ENCODE data around the gene SETBP1. TPM values are rescaled to one million over a fixed set of nuclear protein-coding genes. Genes with fewer than 3 reads are reported as not detected.

Gene SETBP1
- total and polyA plus RNA-seq, 7 experiments from 2014 or later: 0.08 to 12.5 (median 2.5) TPM; not detected in 2

GRCh38 chr18:44693030-44693784, 12.5 kb downstream of the SETBP1 start:
- ATAC-seq: no peak
- POLR2A ChIA-PET: no interaction called here
- H3K4me1 Mint-ChIP-seq: peaks cover 0 to 8% (median 2%) of the 10 kb centered on the region in 7 donors

GRCh38 chr18:44695503-44695902, 14.8 kb downstream of the SETBP1 start:
- no peaks in the 10 kb centered on the region for H3K4me1 ChIP-seq (ENCODE audit: control insufficient read depth in 2 of 2, insufficient read depth in 2 of 2, low read length in 2 of 2)
- no peak for ATAC-seq
- no peak overlapping the region for H3K27ac ChIP-seq (ENCODE audit: low read depth, low read length)
- H3K4me3 ChIP-seq (ENCODE audit: low read length): no peak overlapping the region
- CTCF ChIA-PET: no interaction called here
- no peaks in the 10 kb centered on the region for H3K27me3 ChIP-seq (ENCODE audit: control insufficient read depth in 2 of 2, insufficient read depth in 2 of 2, low read length in 2 of 2)
- H3K9me3 Mint-ChIP-seq: peaks cover 0 to 12% (median 0%) of the 10 kb centered on the region in 11 donors
- no peaks in the 10 kb centered on the region for H3K9me3 ChIP-seq (ENCODE audit: control insufficient read depth in 2 of 3, low read length in 3 of 3)
- H3K4me3 Mint-ChIP-seq: no peak overlapping the region
- intact Hi-C loops (cut with micrococcal nuclease): no loop called here
- peaks cover 0 to 8% (median 0%) of the 10 kb centered on the region in 5 donors for H3K36me3 Mint-ChIP-seq
- no peak for DNase-seq
- H3K27me3 Mint-ChIP-seq: peaks cover 0 to 53% (median 9%) of the 10 kb centered on the region in 5 donors
- H3K27ac Mint-ChIP-seq: no peak overlapping the region
- peaks cover 0 to 9% (median 5%) of the 10 kb centered on the region in 7 donors for H3K4me1 Mint-ChIP-seq
- H3K36me3 ChIP-seq (ENCODE audit: control insufficient read depth in 2 of 3, insufficient read depth in 3 of 3, low read length in 3 of 3): no peaks in the 10 kb centered on the region
- POLR2A ChIA-PET: interaction anchor here (0.6 kb wide), 1 partner anchor 11 kb away, joined by 3 read pairs; no protein-coding TSS in a partner anchor

More at GRCh38 chr18:44693030-44693784, 12.5 kb downstream of the SETBP1 start:
- Histone ChIP-seq H3K27ac (ENCODE audit: low read depth, low read length) (no peak overlapping the region), H3K27me3 (ENCODE audit: control insufficient read depth in 2 of 2, insufficient read depth in 2 of 2, low read length in 2 of 2) (no peaks in the 10 kb centered on the region), H3K4me3 (ENCODE audit: low read length) (no peak overlapping the region), H3K9me3 (ENCODE audit: control insufficient read depth in 2 of 3, low read length in 3 of 3) (no peaks in the 10 kb centered on the region), H3K4me1 (ENCODE audit: control insufficient read depth in 2 of 2, insufficient read depth in 2 of 2, low read length in 2 of 2) (no peaks in the 10 kb centered on the region), H3K36me3 (ENCODE audit: control insufficient read depth in 2 of 3, insufficient read depth in 3 of 3, low read length in 3 of 3) (no peaks in the 10 kb centered on the region)
- H3K27ac Mint-ChIP-seq: no peak overlapping the region
- H3K36me3 Mint-ChIP-seq: peaks cover 0 to 13% (median 0%) of the 10 kb centered on the region in 5 donors
- intact Hi-C loops (cut with micrococcal nuclease): no loop called here
- no peak overlapping the region for H3K4me3 Mint-ChIP-seq
- CTCF ChIA-PET: no interaction called here
- DNase-seq: no peak
- peaks cover 0 to 12% (median 0%) of the 10 kb centered on the region in 11 donors for H3K9me3 Mint-ChIP-seq
- peaks cover 5 to 62% (median 23%) of the 10 kb centered on the region in 5 donors for H3K27me3 Mint-ChIP-seq

- intact Hi-C loops (cut with micrococcal nuclease): no loop called here
Observed at GRCh38 chr18:44696892-44697291, 16.2 kb downstream of the SETBP1 start.

GRCh38 chr18:44697315-44697714, 16.6 kb downstream of the SETBP1 start:
- ChIA-PET POLR2A (no interaction called here), CTCF (no interaction called here)
- intact Hi-C loops (cut with micrococcal nuclease): no loop called here
- H3K27ac Mint-ChIP-seq: no peak overlapping the region
- DNase-seq: no peak
- no peaks in the 10 kb centered on the region for H3K36me3 ChIP-seq (ENCODE audit: control insufficient read depth in 2 of 3, insufficient read depth in 3 of 3, low read length in 3 of 3)
- peaks cover 0 to 46% (median 5%) of the 10 kb centered on the region in 5 donors for H3K27me3 Mint-ChIP-seq
- H3K4me3 Mint-ChIP-seq: no peak overlapping the region
- H3K36me3 Mint-ChIP-seq: peaks cover 0 to 13% (median 0%) of the 10 kb centered on the region in 5 donors
- no peaks in the 10 kb centered on the region for H3K27me3 ChIP-seq (ENCODE audit: control insufficient read depth in 2 of 2, insufficient read depth in 2 of 2, low read length in 2 of 2)
- H3K4me1 ChIP-seq (ENCODE audit: control insufficient read depth in 2 of 2, insufficient read depth in 2 of 2, low read length in 2 of 2): no peaks in the 10 kb centered on the region
- H3K9me3 ChIP-seq (ENCODE audit: control insufficient read depth in 2 of 3, low read length in 3 of 3): no peaks in the 10 kb centered on the region
- H3K27ac ChIP-seq (ENCODE audit: low read depth, low read length): no peak overlapping the region
- H3K4me1 Mint-ChIP-seq: peaks cover 0 to 13% (median 5%) of the 10 kb centered on the region in 7 donors
- no peak overlapping the region for H3K4me3 ChIP-seq (ENCODE audit: low read length)
- peaks cover 0 to 11% (median 0%) of the 10 kb centered on the region in 11 donors for H3K9me3 Mint-ChIP-seq
- no peak for ATAC-seq

More at GRCh38 chr18:44696892-44697291, 16.2 kb downstream of the SETBP1 start:
- no peak for DNase-seq
- Mint-ChIP-seq H3K4me3 (no peak overlapping the region), H3K27me3 (peaks cover 0 to 45% (median 5%) of the 10 kb centered on the region in 5 donors), H3K4me1 (peaks cover 0 to 13% (median 5%) of the 10 kb centered on the region in 7 donors), H3K27ac (no peak overlapping the region), H3K36me3 (peaks cover 0 to 10% (median 0%) of the 10 kb centered on the region in 5 donors), H3K9me3 (peaks cover 0 to 12% (median 0%) of the 10 kb centered on the region in 11 donors)
- Histone ChIP-seq H3K9me3 (ENCODE audit: control insufficient read depth in 2 of 3, low read length in 3 of 3) (no peaks in the 10 kb centered on the region), H3K36me3 (ENCODE audit: control insufficient read depth in 2 of 3, insufficient read depth in 3 of 3, low read length in 3 of 3) (no peaks in the 10 kb centered on the region), H3K27me3 (ENCODE audit: control insufficient read depth in 2 of 2, insufficient read depth in 2 of 2, low read length in 2 of 2) (no peaks in the 10 kb centered on the region), H3K4me3 (ENCODE audit: low read length) (no peak overlapping the region), H3K27ac (ENCODE audit: low read depth, low read length) (no peak overlapping the region), H3K4me1 (ENCODE audit: control insufficient read depth in 2 of 2, insufficient read depth in 2 of 2, low read length in 2 of 2) (no peaks in the 10 kb centered on the region)
- CTCF ChIA-PET: no interaction called here
- POLR2A ChIA-PET: no interaction called here
- no peak for ATAC-seq

GRCh38 chr18:44698518-44698917, 17.8 kb downstream of the SETBP1 start:
- peaks cover 0 to 13% (median 5%) of the 10 kb centered on the region in 7 donors for H3K4me1 Mint-ChIP-seq
- Histone ChIP-seq H3K27ac (ENCODE audit: low read depth, low read length) (no peak overlapping the region), H3K4me1 (ENCODE audit: control insufficient read depth in 2 of 2, insufficient read depth in 2 of 2, low read length in 2 of 2) (no peaks in the 10 kb centered on the region), H3K4me3 (ENCODE audit: low read length) (no peak overlapping the region), H3K36me3 (ENCODE audit: control insufficient read depth in 2 of 3, insufficient read depth in 3 of 3, low read length in 3 of 3) (no peaks in the 10 kb centered on the region), H3K9me3 (ENCODE audit: control insufficient read depth in 2 of 3, low read length in 3 of 3) (no peaks in the 10 kb centered on the region), H3K27me3 (ENCODE audit: control insufficient read depth in 2 of 2, insufficient read depth in 2 of 2, low read length in 2 of 2) (no peaks in the 10 kb centered on the region)
- H3K4me3 Mint-ChIP-seq: peak overlapping the region in 1 of 10 donors; percentile 5
- DNase-seq (no peak), ATAC-seq (no peak)
- no peak overlapping the region for H3K27ac Mint-ChIP-seq
- H3K27me3 Mint-ChIP-seq: peaks cover 0 to 41% (median 5%) of the 10 kb centered on the region in 5 donors
- peaks cover 0 to 7% (median 0%) of the 10 kb centered on the region in 11 donors for H3K9me3 Mint-ChIP-seq
- ChIA-PET CTCF (no interaction called here), POLR2A (no interaction called here)
- peaks cover 0 to 12% (median 0%) of the 10 kb centered on the region in 5 donors for H3K36me3 Mint-ChIP-seq
- intact Hi-C loops (cut with micrococcal nuclease): no loop called here

- Mint-ChIP-seq H3K27ac (no peak overlapping the region), H3K36me3 (peaks cover 0 to 9% (median 0%) of the 10 kb centered on the region in 5 donors), H3K27me3 (peaks cover 0 to 42% (median 4%) of the 10 kb centered on the region in 5 donors), H3K4me1 (peaks cover 0 to 13% (median 4%) of the 10 kb centered on the region in 7 donors), H3K9me3 (peaks cover 0 to 3% (median 0%) of the 10 kb centered on the region in 11 donors), H3K4me3 (no peak overlapping the region)
- DNase-seq (no peak), ATAC-seq (no peak)
- H3K4me1 ChIP-seq (ENCODE audit: control insufficient read depth in 2 of 2, insufficient read depth in 2 of 2, low read length in 2 of 2): no peaks in the 10 kb centered on the region
- no peaks in the 10 kb centered on the region for H3K9me3 ChIP-seq (ENCODE audit: control insufficient read depth in 2 of 3, low read length in 3 of 3)
- intact Hi-C loops (cut with micrococcal nuclease): no loop called here
- no peaks in the 10 kb centered on the region for H3K27me3 ChIP-seq (ENCODE audit: control insufficient read depth in 2 of 2, insufficient read depth in 2 of 2, low read length in 2 of 2)
- H3K4me3 ChIP-seq (ENCODE audit: low read length): no peak overlapping the region
- H3K36me3 ChIP-seq (ENCODE audit: control insufficient read depth in 2 of 3, insufficient read depth in 3 of 3, low read length in 3 of 3): no peaks in the 10 kb centered on the region
- CTCF ChIA-PET: no interaction called here
- H3K27ac ChIP-seq (ENCODE audit: low read depth, low read length): no peak overlapping the region
- POLR2A ChIA-PET: no interaction called here
Observed at GRCh38 chr18:44699572-44700261, 19.0 kb downstream of the SETBP1 start.
